SU-DHL-6 (cell line): ENCODE results near the gene NKAIN4.

ENCODE experiments used
- H2AFZ ChIP-seq: fragments of 200-600 bp; sonication (generic); 2 replicates; pipeline ENCODE4 v1.6.1; 2014; ENCODE audit warnings: low read depth, mild to moderate bottlenecking, moderate library complexity, mixed read lengths, antibody characterized with exemption, low read length; ENCODE audit not compliant: severe bottlenecking
- H3F3A ChIP-seq: fragments of 200-600 bp; shearing (Covaris generic); 2 replicates; pipeline ENCODE4 v1.6.0; 2016; ENCODE audit warnings: antibody characterized with exemption, mild to moderate bottlenecking; ENCODE audit not compliant: insufficient read depth
- H3K27ac ChIP-seq: fragments of 200-600 bp; sonication (generic); 2 replicates; pipeline ENCODE4 v1.5.1; 2016; ENCODE audit warnings: low read depth, mild to moderate bottlenecking, low read length, moderate library complexity, mixed read lengths
- H3K27me3 ChIP-seq: fragments of 200-600 bp; sonication (generic), shearing (Covaris generic); 2 replicates; pipeline ENCODE4 v1.6.0; 2014; ENCODE audit warnings: mild to moderate bottlenecking, low read length
- H3K36me3 ChIP-seq: fragments of 200-600 bp; sonication (generic); 2 replicates; pipeline ENCODE4 v1.6.1; 2014; ENCODE audit warnings: mild to moderate bottlenecking, low read length, mixed read lengths
- H3K4me2 ChIP-seq: fragments of 300-600, 200-600 bp; shearing (Covaris generic), sonication (generic); 2 replicates; pipeline ENCODE4 v1.6.0; 2014; ENCODE audit warnings: low read length, low read depth, mild to moderate bottlenecking; ENCODE audit not compliant: poor library complexity, severe bottlenecking
- H3K4me3 ChIP-seq: fragments of 200-600 bp; sonication (generic); 2 replicates; pipeline ENCODE4 v1.5.1; 2014; ENCODE audit warnings: antibody characterized with exemption, low read length, mild to moderate bottlenecking, mixed read lengths; ENCODE audit not compliant: insufficient read depth, poor library complexity, severe bottlenecking
- H3K79me2 ChIP-seq: fragments of 200-600 bp; sonication (generic); 2 replicates; pipeline ENCODE4 v1.6.1; 2014; ENCODE audit warnings: mild to moderate bottlenecking, low read length, moderate library complexity; ENCODE audit not compliant: insufficient read depth
- H3K9ac ChIP-seq: fragments of 200-600 bp; sonication (generic); 2 replicates; pipeline ENCODE4 v1.7.0; 2014; ENCODE audit warnings: mild to moderate bottlenecking, low read length
- H3K9me2 ChIP-seq: fragments of 200-600 bp; sonication (generic); replicated peaks from 2 replicates; pipeline ENCODE4 v1.6.1; 2014; ENCODE audit warnings: low read length; ENCODE audit not compliant: insufficient read depth
- H3K9me3 ChIP-seq: fragments of 200-600 bp; sonication (generic); 2 replicates; pipeline ENCODE4 v1.6.1; 2014; ENCODE audit warnings: low read length, mixed read lengths; ENCODE audit not compliant: insufficient read depth
- H4K20me1 ChIP-seq: fragments of 200-600 bp; sonication (generic); 2 replicates; pipeline ENCODE4 v1.6.1; 2014; ENCODE audit warnings: low read depth, mild to moderate bottlenecking, antibody characterized with exemption, low read length, moderate library complexity, mixed read lengths
- CTCF ChIP-seq: fragments of 200-600 bp; sonication (generic); IDR thresholded peaks from one replicate; pipeline ENCODE4 v1.5.1; 2017; ENCODE audit warnings: antibody characterized with exemption, mild to moderate bottlenecking, low read length, moderate library complexity; ENCODE audit not compliant: insufficient read depth, poor library complexity, severe bottlenecking
- EZH2phosphoT487 ChIP-seq: fragments of 200-600 bp; sonication (generic), shearing (Covaris generic); conservative IDR thresholded peaks from 2 replicates; pipeline ENCODE4 v1.6.1; 2018; ENCODE audit warnings: mild to moderate bottlenecking, antibody characterized with exemption, low read length, moderate library complexity, mixed read lengths

The NKAIN4 gene

GRCh38 chr20:63235399-63235983 is 18.8 kb downstream of the NKAIN4 start, which contains the start of gene BIRC7:
Gene BIRC7, plus strand, starts transcription at chr20:63235905. Its CDS starts 192 bp downstream, at chr20:63236097.
- H4K20me1 ChIP-seq = no peaks in the 10 kb centered on the region
- H3K4me3 ChIP-seq = no peak within 1 kb of the TSS

GRCh38 chr20:63234693-63235398 is 19.4 kb downstream of the NKAIN4 start:
- Histone ChIP-seq H3K27ac (no peak overlapping the region), H3K9me2 (no peaks in the 10 kb centered on the region), H3K9me3 (no peaks in the 10 kb centered on the region), H3K79me2 (no peaks in the 10 kb centered on the region), H3F3A (no peaks in the 10 kb centered on the region), H4K20me1 (no peaks in the 10 kb centered on the region), H3K9ac (no peak overlapping the region), H3K4me3 (no peak overlapping the region), H3K27me3 (no peaks in the 10 kb centered on the region), H3K4me2 (no peak overlapping the region), H2AFZ (no peak overlapping the region), H3K36me3 (no peaks in the 10 kb centered on the region)
- TF ChIP-seq CTCF = peak; percentile 19
- TF ChIP-seq EZH2phosphoT487 = no peak

More at GRCh38 chr20:63235399-63235983, 18.8 kb downstream of the NKAIN4 start, which contains the start of gene BIRC7:
- H3K27me3 ChIP-seq = no peaks in the 10 kb centered on the region
- TF ChIP-seq CTCF (no peak), EZH2phosphoT487 (no peak)
- no peaks in the 10 kb centered on the region for H3K36me3 ChIP-seq
- no peaks in the 10 kb centered on the region for H3K9me3 ChIP-seq
- no peaks in the 10 kb centered on the region for H3F3A ChIP-seq
- H3K4me2 ChIP-seq = no peak within 1 kb of the TSS
- H3K9me2 ChIP-seq = no peaks in the 10 kb centered on the region
- H2AFZ ChIP-seq = no peak within 1 kb of the TSS
- H3K27ac ChIP-seq = no peak within 1 kb of the TSS
- H3K79me2 ChIP-seq = no peaks in the 10 kb centered on the region
- no peak within 1 kb of the TSS for H3K9ac ChIP-seq

GRCh38 chr20:63233924-63234323 is 20.3 kb downstream of the NKAIN4 start:
- Histone ChIP-seq H3K36me3 (no peaks in the 10 kb centered on the region), H3K4me3 (no peak overlapping the region), H3K27me3 (no peaks in the 10 kb centered on the region), H2AFZ (no peak overlapping the region), H3K9me3 (no peaks in the 10 kb centered on the region), H3K79me2 (no peaks in the 10 kb centered on the region), H3K9ac (no peak overlapping the region), H3K4me2 (no peak overlapping the region), H4K20me1 (no peaks in the 10 kb centered on the region), H3F3A (no peaks in the 10 kb centered on the region), H3K27ac (no peak overlapping the region), H3K9me2 (no peaks in the 10 kb centered on the region)
- no peak for TF ChIP-seq EZH2phosphoT487
- no peak for TF ChIP-seq CTCF
